Mucosa of stomach (tissue), 1 donor: ENCODE measurements around the gene MCF2L2.

ENCODE experiments used
- H3K27me3 ChIP-seq: one replicate; pipeline ENCODE4 v1.7.0; 2013; ENCODE audit warnings: mild to moderate bottlenecking, low read length; ENCODE audit not compliant: control insufficient read depth, insufficient read depth
- H3K36me3 ChIP-seq: one replicate; pipeline ENCODE4 v1.7.0; 2013; ENCODE audit warnings: low read length; ENCODE audit not compliant: control insufficient read depth, insufficient read depth
- H3K4me1 ChIP-seq: one replicate; pipeline ENCODE4 v1.7.0; 2013; ENCODE audit warnings: mild to moderate bottlenecking, low read length; ENCODE audit not compliant: control insufficient read depth, insufficient read depth
- H3K4me3 ChIP-seq: one replicate; pipeline ENCODE4 v1.7.0; 2013; ENCODE audit warnings: low read length
- H3K9ac ChIP-seq: one replicate; pipeline ENCODE4 v1.7.0; 2013; ENCODE audit warnings: mild to moderate bottlenecking, low read length, moderate library complexity
- H3K9me3 ChIP-seq: one replicate; pipeline ENCODE4 v1.7.0; 2013; ENCODE audit warnings: mild to moderate bottlenecking, low read length, moderate library complexity; ENCODE audit not compliant: control insufficient read depth
- donor health status: Pancreatic carcinoma.

The MCF2L2 gene

GRCh38 chr3:183210862-183211341 lies 217.5 kb downstream of the MCF2L2 start:
- Histone ChIP-seq H3K4me1 (peaks cover 13% of the 10 kb centered on the region), H3K36me3 (no peaks in the 10 kb centered on the region), H3K9ac (no peak overlapping the region), H3K4me3 (no peak overlapping the region), H3K27me3 (no peaks in the 10 kb centered on the region), H3K9me3 (no peaks in the 10 kb centered on the region)

GRCh38 chr3:183210341-183210740 lies 218.1 kb downstream of the MCF2L2 start:
- H3K36me3 ChIP-seq: no peaks in the 10 kb centered on the region
- H3K27me3 ChIP-seq: no peaks in the 10 kb centered on the region
- H3K9me3 ChIP-seq: no peaks in the 10 kb centered on the region
- no peak overlapping the region for H3K9ac ChIP-seq
- H3K4me1 ChIP-seq: peaks cover 13% of the 10 kb centered on the region
- no peak overlapping the region for H3K4me3 ChIP-seq

DNA sequence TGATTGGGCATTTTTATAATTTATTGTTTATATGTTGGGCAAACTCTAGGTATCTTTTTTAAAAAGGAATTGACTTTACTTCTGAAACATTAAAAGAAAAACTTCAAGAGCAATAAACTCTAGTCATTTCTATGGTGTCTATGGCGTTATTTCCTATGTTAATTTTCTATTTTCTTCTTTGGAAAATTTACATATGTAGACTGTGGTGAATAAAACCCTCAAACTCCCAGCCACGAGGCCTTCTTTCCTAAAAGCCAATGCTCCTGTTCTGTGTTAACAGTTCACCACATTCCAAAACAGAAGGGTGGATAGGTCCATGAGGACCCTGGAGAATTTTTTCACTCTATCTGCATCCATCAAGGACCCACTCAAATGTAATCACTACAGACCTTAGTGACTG lies 219.6 kb downstream of the MCF2L2 start:
- Histone ChIP-seq H3K4me1 (peaks cover 13% of the 10 kb centered on the region), H3K4me3 (no peak overlapping the region), H3K27me3 (no peaks in the 10 kb centered on the region), H3K9me3 (no peaks in the 10 kb centered on the region), H3K9ac (no peak overlapping the region), H3K36me3 (no peaks in the 10 kb centered on the region)

DNA sequence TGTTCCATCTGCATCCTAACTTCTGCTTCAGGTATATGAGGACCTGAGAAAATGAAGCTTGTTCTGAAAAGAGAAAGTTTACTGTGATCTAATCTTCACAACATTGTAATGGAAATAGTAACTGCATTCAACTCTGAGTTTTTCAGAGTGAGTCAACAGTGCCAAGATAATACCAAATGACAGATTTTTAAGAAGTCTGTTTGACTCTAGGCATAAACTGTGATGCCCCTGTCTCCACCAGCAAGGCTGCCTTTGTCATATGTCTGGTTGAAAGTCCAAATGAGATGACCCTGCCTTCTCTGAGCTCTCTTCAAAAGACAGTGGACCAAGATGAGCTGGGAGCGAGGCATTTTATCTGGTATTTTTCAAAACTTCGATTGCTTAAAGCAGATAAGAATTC lies 220.2 kb downstream of the MCF2L2 start:
- Histone ChIP-seq H3K36me3 (no peaks in the 10 kb centered on the region), H3K27me3 (no peaks in the 10 kb centered on the region), H3K4me1 (peaks cover 13% of the 10 kb centered on the region), H3K9me3 (no peaks in the 10 kb centered on the region), H3K4me3 (no peak overlapping the region), H3K9ac (no peak overlapping the region)

- Histone ChIP-seq H3K9me3 (no peaks in the 10 kb centered on the region), H3K9ac (no peak overlapping the region), H3K4me3 (no peak overlapping the region), H3K4me1 (peaks cover 8% of the 10 kb centered on the region), H3K27me3 (no peaks in the 10 kb centered on the region), H3K36me3 (no peaks in the 10 kb centered on the region)
Observed at GRCh38 chr3:183203670-183204069, 224.7 kb downstream of the MCF2L2 start.

- Histone ChIP-seq H3K9ac (no peak overlapping the region), H3K4me1 (peaks cover 3% of the 10 kb centered on the region), H3K27me3 (no peaks in the 10 kb centered on the region), H3K36me3 (no peaks in the 10 kb centered on the region), H3K4me3 (no peak overlapping the region), H3K9me3 (no peaks in the 10 kb centered on the region)
Observed at GRCh38 chr3:183202004-183202722, 226.3 kb downstream of the MCF2L2 start.

GRCh38 chr3:183198939-183199338 lies 229.5 kb downstream of the MCF2L2 start:
- Histone ChIP-seq H3K36me3 (no peaks in the 10 kb centered on the region), H3K4me3 (no peak overlapping the region), H3K4me1 (no peaks in the 10 kb centered on the region), H3K9me3 (no peaks in the 10 kb centered on the region), H3K27me3 (no peaks in the 10 kb centered on the region), H3K9ac (no peak overlapping the region)

GRCh38 chr3:183197734-183198133 lies 230.7 kb downstream of the MCF2L2 start:
- H3K9ac ChIP-seq: no peak overlapping the region
- H3K9me3 ChIP-seq: no peaks in the 10 kb centered on the region
- H3K27me3 ChIP-seq: no peaks in the 10 kb centered on the region
- no peak overlapping the region for H3K4me3 ChIP-seq
- no peaks in the 10 kb centered on the region for H3K4me1 ChIP-seq
- H3K36me3 ChIP-seq: no peaks in the 10 kb centered on the region

DNA sequence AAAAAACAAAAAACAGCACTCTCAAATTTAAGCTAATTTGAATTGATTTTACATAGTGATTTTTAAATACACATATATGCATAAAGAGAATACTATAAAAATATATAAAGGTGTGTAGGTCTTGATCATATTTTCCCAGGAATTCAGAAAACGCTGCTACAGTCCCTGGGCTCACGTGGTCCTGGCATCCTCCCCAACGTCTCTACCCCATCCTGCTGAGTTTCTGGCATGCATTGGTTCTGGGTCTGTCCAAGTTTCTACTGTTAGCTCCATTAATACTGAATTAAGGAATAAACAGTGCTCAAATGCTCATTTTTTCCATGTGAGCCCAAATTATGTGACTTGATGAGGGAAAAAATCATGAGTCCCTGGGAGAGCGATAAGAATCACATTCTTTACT lies 233.2 kb downstream of the MCF2L2 start:
- no peaks in the 10 kb centered on the region for H3K9me3 ChIP-seq
- no peaks in the 10 kb centered on the region for H3K36me3 ChIP-seq
- no peaks in the 10 kb centered on the region for H3K4me1 ChIP-seq
- H3K4me3 ChIP-seq: no peak overlapping the region
- no peak overlapping the region for H3K9ac ChIP-seq
- no peaks in the 10 kb centered on the region for H3K27me3 ChIP-seq

GRCh38 chr3:183193762-183194689 lies 234.4 kb downstream of the MCF2L2 start:
- Histone ChIP-seq H3K9ac (no peak overlapping the region), H3K36me3 (no peaks in the 10 kb centered on the region), H3K9me3 (no peaks in the 10 kb centered on the region), H3K4me1 (no peaks in the 10 kb centered on the region), H3K4me3 (no peak overlapping the region), H3K27me3 (no peaks in the 10 kb centered on the region)

- H3K9me3 ChIP-seq: no peaks in the 10 kb centered on the region
- H3K4me3 ChIP-seq: no peak overlapping the region
- H3K36me3 ChIP-seq: no peaks in the 10 kb centered on the region
- H3K9ac ChIP-seq: no peak overlapping the region
- H3K4me1 ChIP-seq: no peaks in the 10 kb centered on the region
- no peaks in the 10 kb centered on the region for H3K27me3 ChIP-seq
Observed at GRCh38 chr3:183192650-183193300, 235.6 kb downstream of the MCF2L2 start.

DNA sequence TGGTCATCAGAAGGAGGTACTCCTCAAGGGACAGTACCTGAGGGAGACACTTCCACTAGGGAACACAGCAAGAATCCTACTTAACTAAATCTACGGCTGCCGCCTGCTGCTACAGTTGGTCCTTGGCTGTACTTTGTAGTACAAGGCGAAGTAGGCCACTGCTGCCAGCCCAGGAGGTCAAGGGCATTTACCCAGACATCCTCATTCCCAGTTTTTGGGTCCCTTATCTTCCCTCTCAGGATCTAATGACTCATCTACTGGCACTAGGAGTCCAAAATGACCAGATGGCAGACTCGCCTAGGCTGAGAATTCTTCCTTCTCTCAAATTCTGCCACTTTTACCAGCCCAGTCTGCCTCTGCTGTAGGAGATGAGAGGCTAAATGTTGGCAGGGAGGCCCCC lies 238.8 kb downstream of the MCF2L2 start:
- Histone ChIP-seq H3K9me3 (no peaks in the 10 kb centered on the region), H3K36me3 (no peaks in the 10 kb centered on the region), H3K4me3 (no peak overlapping the region), H3K9ac (no peak overlapping the region), H3K4me1 (peaks cover 13% of the 10 kb centered on the region), H3K27me3 (no peaks in the 10 kb centered on the region)
